NOMO-1 (cell line): ENCODE data around the gene TYMS.
A peak's percentile ranks its signal among the peaks of the same experiment; 100 is the strongest.

Source experiments
- DNase-seq, 2 experiments: peaks; one replicate each; lab custom pipeline; 2025; ENCODE audit not compliant: unreplicated experiment in 2 of 2; lab: John Stamatoyannopoulos, UW

Gene TYMS

GRCh38 chr18:710418-711300 is 53.2 kb downstream of the TYMS start:
- no peak for DNase-seq

GRCh38 chr18:711310-711656 is 53.8 kb downstream of the TYMS start:
- DNase-seq: no peak

DNA sequence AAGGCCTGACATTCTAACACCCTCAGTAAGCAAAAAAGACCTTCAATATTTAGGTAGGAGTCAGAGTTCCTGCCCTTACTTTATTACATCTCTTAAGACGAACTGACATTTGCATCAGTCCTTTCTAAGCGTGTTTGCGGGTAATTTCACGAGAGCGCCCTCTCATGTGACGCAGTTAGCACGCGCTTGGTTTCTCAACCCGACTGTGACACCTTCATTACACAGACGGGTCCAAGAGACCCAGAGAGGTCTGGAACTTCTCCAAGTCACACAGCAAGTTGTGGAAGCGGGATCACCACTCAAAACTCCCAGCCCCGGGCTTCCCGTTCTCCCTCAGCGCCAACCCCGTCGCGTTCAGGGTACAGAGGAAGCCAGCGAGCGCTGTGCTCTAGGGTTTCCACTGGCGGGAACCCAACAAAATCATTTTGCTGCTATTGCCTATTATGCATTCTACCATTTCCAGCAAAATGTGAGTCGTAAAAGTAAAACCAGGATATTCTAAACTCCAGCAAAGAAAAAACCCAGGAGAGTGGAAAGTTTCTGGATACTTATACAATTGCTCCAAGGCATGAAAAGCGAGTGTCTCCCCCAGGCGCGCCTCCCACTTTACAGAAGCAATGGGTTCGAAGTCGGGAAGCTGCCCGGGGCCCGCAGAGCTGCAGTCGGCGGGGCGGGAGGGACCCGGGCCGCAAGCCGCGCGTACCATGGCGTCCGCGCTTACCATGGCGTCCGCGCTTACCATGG is 54.4 kb downstream of the TYMS start:
- peak; percentile 2 to 49 for DNase-seq

DNA sequence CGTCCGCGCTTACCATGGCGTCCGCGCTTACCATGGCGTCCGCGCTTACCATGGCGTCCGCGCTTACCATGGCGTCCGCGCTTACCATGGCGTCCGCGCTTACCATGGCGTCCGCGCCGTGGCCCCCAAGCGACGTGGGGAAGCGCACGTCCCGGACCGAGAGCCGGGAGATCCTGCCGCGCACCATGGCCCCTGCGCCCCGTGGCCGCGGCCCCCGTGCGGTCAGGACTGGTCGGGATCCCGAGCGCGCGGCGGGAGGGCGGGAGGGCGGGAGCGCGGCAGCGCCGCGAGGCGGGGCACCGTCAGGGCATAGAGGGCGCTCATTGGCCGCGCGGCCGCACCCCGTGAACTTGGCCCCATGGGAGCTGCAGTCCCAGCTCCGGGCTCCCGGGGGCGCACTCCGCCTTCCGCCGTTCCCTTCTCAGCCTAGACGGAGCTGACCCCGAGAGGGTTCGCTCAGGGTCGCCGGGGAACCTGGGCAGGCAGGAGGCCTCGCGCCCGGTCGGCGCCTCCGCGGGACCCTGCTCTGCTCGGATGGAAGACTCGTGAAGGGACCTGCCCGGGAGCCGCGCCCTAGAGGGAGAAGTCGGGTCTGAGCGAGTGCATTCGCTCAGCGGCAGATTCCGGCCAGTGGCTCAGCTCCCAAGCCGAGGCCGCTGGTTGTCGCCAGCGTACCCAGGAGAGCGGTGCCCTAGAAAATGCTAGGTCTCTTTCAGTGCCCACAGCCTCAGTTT is 55.1 kb downstream of the TYMS start, which contains the start of gene ENOSF1:
Gene ENOSF1, minus strand, starts transcription at position 230 of the 734 bp plus-strand sequence. Its CDS starts 43 bp downstream, at position 187.
- DNase-seq: peak; percentile 36 to 66

DNA sequence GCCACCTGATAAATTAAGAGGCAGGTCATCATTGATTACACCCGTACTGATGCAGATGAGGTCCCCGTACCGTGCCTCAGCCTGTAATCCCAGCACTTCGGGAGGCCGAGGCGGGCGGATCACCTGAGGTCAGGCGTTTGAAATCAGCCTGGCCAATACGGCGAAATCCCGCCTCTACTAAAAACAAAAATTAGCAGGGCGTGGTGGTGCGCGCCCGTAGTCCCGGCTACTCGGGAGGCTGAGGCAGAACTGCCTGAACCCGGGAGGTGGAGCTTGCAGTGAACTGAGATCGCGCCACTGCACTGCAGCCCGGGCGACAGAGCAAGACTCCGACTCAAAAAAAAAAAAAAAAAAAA is 55.7 kb downstream of the TYMS start:
- DNase-seq: no peak

GRCh38 chr18:715626-716025 is 58.2 kb downstream of the TYMS start:
- DNase-seq: no peak

DNA sequence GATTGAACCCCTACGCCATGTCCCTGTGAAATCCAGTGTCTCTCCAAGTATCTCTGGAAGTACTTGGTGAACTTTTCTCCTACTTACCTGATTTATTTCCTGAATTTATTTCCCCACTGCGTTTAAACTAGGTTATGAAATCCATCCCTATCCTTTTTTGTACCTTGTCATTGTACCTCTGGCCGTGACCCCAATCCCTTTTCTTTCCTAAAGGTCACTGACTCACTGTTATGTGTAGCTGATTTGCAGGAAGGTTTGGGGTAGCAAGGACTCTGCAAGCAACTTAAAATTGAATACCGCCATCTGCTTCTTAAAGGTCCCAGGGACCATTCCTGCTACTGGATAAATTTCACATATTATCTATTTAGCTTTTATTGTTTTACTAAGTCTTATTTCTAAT is 59.5 kb downstream of the TYMS start:
- DNase-seq: no peak
